ENCODE measurements around the gene UCK2. TPM values are rescaled to one million over a fixed set of nuclear protein-coding genes. Genes with fewer than 3 reads are reported as not detected.

The UCK2 gene
- total and polyA plus RNA-seq, 8 donors: 8.6 to 25.7 (median 20.8) TPM

DNA sequence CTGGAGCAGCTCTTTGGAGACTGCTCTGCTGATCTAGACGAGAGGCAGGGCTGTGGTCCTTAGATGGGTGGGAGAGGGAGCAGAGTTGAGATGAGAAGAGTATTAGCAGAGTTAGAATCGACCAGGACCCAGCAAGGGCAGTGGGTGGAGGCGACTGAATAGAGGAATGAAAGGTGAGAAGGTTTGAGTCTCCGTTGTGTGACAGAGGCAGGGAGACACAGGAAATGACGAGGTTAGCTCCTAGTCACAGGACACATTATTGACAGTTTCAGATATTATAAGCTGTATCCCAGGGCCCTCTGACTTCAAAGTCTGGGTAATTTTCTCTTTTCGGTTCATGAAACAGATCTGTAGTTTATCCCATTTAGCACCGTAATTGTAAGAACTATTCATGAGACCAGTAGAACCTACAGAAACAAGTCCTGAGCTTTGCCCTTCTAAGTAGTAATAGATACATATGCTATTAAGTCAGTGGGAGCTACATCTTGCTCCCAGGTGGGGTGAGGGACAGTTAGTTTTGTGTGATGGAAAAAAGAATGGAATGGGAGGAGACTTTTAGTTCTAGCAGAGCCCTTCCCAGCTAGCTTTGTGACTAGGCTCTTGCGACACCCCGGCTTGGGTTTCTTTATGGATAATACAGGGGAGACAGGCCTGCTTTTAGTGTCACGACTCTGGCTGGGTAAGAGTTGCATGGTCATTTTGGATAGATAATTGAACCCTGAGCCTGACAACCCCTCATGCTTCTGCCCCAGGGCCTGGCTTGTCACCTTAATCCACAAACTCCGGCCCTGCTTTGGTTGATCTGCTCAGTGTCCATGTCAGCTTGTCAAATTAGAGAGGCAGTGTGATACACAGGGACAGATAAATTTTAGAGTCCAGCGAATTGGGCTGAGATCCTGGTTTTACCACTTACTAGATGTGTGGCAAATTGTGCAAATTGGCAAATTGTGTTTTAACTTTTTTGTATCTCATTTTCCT is 70.2 kb downstream of the UCK2 start:
- Histone ChIP-seq H3K9me3 (no peaks in the 10 kb centered on the region), H3K27me3 (no peaks in the 10 kb centered on the region), H3K4me3 (no peak overlapping the region), H3K4me1 (peaks cover 5 to 7% of the 10 kb centered on the region in 2 donors), H3K36me3 (peaks cover 0 to 29% of the 10 kb centered on the region in 2 donors), H3K27ac (no peak overlapping the region)
- DNase-seq (no peak), ATAC-seq (no peak)
- intact Hi-C loops (cut with DNase I): no loop called here
- TF ChIP-seq, protein P1, sequence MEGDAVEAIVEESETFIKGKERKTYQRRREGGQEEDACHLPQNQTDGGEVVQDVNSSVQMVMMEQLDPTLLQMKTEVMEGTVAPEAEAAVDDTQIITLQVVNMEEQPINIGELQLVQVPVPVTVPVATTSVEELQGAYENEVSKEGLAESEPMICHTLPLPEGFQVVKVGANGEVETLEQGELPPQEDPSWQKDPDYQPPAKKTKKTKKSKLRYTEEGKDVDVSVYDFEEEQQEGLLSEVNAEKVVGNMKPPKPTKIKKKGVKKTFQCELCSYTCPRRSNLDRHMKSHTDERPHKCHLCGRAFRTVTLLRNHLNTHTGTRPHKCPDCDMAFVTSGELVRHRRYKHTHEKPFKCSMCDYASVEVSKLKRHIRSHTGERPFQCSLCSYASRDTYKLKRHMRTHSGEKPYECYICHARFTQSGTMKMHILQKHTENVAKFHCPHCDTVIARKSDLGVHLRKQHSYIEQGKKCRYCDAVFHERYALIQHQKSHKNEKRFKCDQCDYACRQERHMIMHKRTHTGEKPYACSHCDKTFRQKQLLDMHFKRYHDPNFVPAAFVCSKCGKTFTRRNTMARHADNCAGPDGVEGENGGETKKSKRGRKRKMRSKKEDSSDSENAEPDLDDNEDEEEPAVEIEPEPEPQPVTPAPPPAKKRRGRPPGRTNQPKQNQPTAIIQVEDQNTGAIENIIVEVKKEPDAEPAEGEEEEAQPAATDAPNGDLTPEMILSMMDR (IDR thresholded peaks at IDR 0.05): no peak

- DNase-seq (no peak), ATAC-seq (peak; percentile 76)
- Histone ChIP-seq H3K36me3 (peaks cover 0 to 33% of the 10 kb centered on the region in 2 donors), H3K9me3 (no peaks in the 10 kb centered on the region), H3K27ac (peak overlapping the region in 1 of 2 donors; percentile 53), H3K4me1 (peaks cover 5 to 7% of the 10 kb centered on the region in 2 donors), H3K27me3 (no peaks in the 10 kb centered on the region), H3K4me3 (no peak overlapping the region)
- intact Hi-C loops (cut with DNase I): no loop called here
- TF ChIP-seq, protein P1 (IDR thresholded peaks at IDR 0.05): no peak
Observed at GRCh38 chr1:165898837-165899236, 71.4 kb downstream of the UCK2 start.

DNA sequence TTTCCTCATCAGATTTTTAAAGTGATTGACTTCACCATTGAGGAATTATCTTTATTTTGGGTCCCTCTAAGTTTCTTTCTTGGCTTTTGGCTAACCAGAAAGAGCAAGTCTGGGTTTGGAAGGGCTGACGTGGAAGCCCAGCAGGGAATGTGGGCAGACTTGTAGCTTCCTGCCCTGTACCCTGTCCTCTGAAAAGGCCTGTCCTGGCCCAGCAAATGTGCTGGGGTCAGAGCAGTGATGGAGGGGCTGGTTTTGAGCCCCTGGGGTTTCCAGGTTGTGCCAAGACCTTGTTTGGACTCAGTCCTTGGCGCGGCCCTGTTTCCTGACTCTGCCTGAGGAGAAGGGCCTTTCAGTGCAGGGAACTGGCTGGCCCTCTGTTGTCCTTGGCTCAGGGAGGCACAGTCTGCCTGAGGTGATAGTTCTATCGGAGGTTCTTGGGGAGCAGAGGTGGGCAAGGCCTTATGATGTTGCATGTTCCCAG is 72.1 kb downstream of the UCK2 start:
- Histone ChIP-seq H3K4me3 (no peak overlapping the region), H3K27ac (peak overlapping the region in 1 of 2 donors; percentile 33), H3K36me3 (peaks cover 0 to 37% of the 10 kb centered on the region in 2 donors), H3K9me3 (no peaks in the 10 kb centered on the region), H3K27me3 (no peaks in the 10 kb centered on the region), H3K4me1 (peaks cover 5 to 7% of the 10 kb centered on the region in 2 donors)
- TF ChIP-seq, protein P1 (IDR thresholded peaks at IDR 0.05): no peak
- DNase-seq (no peak), ATAC-seq (no peak)
- intact Hi-C loops (cut with DNase I): no loop called here

DNA sequence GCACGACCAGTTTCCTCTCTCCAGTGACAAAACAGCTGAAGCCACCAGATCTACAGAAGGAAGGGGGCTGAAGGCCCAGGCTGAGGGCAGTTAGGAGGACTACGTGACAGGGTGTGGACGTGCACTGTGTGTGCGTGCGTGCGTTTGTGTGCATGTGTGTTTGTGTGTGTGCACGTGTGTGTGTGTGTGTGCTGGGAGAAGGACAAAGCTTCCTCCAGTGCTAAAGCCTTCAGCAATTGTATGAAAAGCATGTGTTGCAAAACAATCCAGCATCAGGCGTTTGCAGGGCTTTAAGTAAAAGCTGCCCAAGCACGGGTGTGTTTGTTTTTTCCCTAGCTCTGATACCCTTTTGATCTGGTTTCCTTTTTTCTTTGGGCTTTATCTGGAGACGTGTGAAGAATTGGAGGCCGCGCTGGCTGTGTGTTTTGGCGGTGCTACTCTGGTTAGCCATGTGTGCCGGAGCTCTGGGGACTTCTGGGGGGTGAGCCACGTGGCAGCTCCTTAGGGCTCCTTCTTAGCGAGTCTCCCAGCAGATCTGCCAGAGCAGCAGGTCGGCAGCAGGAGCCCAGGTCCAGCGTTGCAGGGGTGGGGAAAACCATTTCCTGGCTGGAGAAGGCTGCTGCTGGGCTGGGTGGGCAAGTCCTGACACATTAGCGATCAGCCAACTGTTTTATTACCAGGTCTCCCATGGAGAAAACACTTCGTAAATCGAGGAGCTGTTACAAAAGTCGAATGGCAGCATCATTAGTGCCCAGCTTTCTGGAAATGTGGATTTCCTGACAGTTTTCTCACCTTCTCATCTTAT is 73.4 kb downstream of the UCK2 start:
- DNase-seq (no peak), ATAC-seq (no peak)
- H3K4me3 ChIP-seq: no peak overlapping the region
- TF ChIP-seq, protein P1 (IDR thresholded peaks at IDR 0.05): no peak
- H3K9me3 ChIP-seq: no peaks in the 10 kb centered on the region
- H3K27me3 ChIP-seq: no peaks in the 10 kb centered on the region
- intact Hi-C loops (cut with DNase I): loop anchor here in 1 of 2 donors (10.0 kb wide), 1 partner anchor 76 kb away; the partner anchor contains the start of gene UCK2
- H3K27ac ChIP-seq: no peak overlapping the region
- H3K36me3 ChIP-seq: peaks cover 0 to 37% of the 10 kb centered on the region in 2 donors
- peaks cover 5 to 7% of the 10 kb centered on the region in 2 donors for H3K4me1 ChIP-seq

Measured in left lung (tissue), 10 donors.